Stimulated activated CD8-positive, alpha-beta memory T cell treated with anti-CD3 and anti-CD28 coated beads, Interleukin-4, amount 100 ng/mL, for 1 hour (primary cell): ENCODE results near the gene ZNF234.
"Not testable (repeated sequence)": the region's sequence is repeated elsewhere in the genome, so short reads cannot be mapped to it uniquely, and the experiment has no call there.

ENCODE experiments used
- DNase-seq, 2 donors: peaks; one replicate each; pipeline ENCODE4 v3.0.0-alpha.2; 2020; ENCODE audit warnings: low read depth in 2 of 2, low spot score in 1 of 2

Gene ZNF234

DNA sequence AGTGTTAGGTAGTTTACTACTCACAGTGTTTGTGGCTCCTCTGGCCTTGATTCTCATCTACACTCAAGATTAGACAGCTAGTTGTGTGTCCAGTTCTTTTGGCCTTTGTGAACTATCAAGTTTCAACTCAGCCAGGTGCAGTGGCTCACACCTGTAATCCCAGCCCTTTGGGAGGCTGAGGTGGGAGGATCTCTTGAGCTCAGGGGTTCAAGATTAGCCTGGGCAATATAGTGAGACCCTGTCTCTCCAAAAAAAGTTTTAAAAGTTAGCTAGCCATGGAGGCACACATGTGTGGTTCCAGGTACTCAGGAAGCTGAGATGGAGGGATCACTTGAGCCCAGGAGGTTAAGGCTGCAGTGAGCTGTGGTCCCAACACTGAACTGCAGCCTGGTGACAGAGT lies 39.6 kb downstream of the ZNF234 start:
- no peak for DNase-seq

DNA sequence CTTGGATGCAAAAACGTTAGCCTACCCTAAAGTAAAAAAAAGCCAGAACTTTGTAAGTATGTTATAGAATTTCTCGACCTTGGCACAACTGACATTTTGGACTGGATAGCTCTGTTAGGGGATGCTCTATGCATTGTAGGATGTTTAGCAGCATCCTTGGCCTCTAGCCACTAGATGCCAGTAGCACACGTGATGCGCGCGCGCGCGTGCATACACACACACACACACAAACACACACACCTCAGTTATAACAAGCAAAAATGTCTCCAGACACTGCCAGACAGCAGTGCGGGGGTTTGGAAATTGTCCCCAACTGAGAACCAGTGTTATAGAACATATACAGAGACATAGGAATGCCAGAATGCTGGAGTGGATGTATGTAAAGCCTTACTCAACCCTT lies 40.8 kb downstream of the ZNF234 start:
- DNase-seq: no peak

DNA sequence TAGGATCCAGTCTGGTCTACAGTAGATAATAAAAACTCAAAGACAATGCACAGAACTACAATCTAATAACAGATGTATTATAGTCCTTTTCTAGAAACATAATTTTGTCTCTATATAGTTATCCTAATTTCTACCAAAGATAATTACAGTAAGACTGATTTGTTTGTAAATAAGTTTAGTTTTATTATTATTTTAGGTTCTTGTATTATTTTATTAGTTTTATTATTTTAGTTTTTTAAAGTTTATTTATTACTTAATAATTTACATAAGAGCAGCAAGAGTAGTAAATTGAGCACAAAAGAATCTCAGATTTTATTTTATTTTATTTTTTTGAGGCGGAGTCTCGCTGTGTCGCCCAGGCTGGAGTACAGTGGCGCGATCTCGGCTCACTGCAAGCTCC lies 48.7 kb downstream of the ZNF234 start:
- DNase-seq: no peak

DNA sequence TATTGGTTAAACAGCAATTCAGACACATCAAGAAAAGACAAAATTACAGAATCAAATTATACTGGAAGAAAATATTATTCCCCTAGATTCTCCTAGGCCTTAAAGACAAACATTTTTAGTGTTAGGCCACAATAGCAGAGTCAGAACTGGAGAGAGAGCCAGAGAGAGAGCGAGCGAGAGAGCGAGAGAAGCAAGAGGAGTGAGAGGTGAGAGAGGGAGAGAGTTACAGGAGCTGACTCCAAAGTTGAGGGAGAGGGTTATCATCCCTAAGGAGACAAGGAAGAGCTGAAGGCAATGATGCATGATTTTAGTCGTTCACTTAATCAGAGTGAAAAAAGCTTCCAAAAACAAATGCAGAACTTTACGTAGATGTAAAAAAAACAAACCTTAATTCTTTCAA lies 50.8 kb downstream of the ZNF234 start:
- DNase-seq: no peak

DNA sequence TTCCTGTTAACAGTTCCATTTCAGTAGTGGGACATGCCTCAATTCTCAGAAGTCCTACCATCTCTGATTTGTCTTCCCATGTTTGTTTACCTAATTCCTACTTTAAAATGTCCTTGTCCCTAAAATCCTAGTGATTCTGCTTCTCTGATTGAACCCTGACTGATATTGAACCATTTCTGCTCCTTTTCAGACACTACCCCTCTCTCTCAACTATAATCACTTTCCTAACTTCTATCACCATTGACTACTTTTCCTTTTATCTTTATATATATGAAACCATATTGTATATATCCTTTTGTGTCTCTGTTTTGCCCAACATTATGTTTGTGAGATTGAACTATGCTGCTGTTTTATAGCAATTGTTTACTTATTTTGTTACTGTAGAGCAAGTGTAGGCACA lies 55.4 kb downstream of the ZNF234 start:
- no peak for DNase-seq

DNA sequence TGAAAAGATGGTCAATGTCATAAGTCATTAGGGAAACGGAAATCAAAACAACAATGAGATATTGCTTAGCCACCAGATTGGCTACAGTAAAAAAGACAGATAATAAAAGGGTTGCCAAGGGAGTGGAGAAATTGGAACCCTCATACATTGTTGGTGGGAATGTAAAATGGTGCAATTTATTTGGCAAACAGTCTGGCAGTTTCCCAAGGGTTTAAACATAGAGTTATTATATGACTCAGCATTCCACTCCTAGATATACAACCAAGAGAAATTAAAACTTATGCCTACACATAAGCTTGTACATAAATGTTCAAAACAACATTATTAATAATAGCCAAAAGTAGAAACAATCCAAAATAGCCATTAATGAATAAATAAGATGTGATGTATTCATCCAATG lies 61.1 kb downstream of the ZNF234 start:
- no peak for DNase-seq

DNA sequence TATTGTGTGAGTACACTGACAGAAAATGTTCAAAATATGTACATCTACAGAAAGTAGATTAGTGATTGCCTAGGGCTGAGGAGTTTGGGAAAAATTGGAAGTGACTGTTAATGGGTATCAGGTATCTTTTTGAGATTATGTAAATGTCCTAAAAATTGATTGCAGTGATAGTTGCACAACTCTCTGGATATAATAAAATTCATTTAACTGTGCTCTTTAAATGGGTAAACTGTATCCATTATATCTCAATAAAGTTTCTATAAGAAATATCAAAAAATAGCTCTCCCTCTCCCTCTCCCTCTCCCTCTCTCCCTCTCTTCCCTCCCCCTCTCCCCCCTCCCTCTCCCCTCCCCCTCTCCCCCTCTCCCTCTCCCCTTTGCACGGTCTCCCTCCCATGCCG lies 61.6 kb downstream of the ZNF234 start:
- no peak for DNase-seq

DNA sequence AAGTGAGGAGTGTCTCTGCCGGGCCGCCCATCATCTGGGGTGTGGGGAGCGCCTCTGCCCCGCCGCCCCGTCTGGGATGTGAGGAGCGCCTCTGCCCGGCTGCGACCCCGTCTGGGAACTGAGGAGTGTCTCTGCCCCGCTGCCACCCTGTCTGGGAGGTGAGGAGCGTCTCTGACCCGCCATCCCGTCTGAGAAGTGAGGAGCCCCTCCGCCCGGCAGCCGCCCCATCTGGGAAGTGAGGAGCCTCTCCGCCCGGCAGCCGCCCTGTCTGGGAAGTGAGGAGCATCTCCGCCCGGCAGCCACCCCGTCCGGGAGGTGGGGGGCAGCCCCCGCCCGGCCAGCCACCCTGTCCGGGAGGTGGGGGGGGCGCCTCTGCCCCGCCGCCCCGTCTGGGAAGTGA lies 62.5 kb downstream of the ZNF234 start:
- not testable (repeated sequence) for DNase-seq

DNA sequence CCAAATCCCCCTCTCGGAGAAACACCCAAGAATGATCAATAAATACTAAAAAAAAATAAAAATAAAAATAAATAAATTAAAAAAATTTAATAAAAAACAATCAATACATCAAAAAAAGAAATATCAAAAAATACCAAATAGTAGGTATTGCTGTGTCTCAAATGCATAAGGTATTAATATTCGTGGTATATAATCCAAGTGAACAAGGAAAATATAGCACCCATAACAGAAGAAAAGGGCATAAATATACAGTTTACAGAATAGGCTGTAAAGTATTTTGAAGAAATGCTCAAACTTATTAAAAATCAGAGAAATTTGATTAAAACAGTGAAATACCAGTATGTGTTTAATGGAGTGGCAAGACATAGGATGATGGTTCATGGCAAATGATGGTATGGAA lies 63.4 kb downstream of the ZNF234 start:
- DNase-seq: no peak

DNA sequence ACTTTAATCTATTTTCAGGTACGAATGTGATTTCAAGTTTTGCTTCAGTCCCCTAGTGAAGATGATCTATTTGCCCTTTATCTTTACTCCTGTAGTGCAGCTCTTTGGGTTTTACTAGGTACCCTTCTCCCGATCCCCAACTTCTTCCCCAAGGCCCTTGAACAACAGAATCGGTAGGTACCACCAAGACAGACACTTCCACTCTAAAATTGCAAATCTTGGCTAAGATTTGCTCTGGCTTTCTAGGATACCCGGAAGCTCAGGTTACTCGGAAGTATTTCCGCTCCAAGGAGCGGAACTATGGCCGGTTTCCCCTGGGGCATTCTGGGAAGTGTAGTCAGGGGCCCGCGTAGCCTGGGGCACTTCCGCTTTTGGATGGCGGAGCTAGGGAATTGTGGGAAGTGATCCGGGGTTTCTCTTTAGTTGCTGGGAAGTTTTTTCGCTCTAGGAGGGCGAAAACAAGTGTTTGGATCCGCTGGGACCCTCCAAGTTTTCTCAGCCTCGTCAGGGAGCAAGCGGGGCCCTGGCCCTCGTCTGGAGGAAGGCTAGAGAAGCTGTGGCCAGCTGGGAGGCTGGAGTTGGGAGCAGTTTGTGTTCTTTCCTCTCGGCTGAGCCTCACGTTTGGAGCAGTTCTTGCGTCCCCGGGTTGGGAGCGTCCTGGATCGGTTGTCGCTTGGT lies 65.9 kb downstream of the ZNF234 start:
- peak; percentile 48 to 59 for DNase-seq
